HEK293T (cell line): ENCODE measurements around the gene UBE2E2.

Experiments
- CTCF ChIA-PET: fragments of 350-600 bp; formaldehyde crosslinking; extraction: SDS; loops from one replicate; lab custom pipeline; 2021; ENCODE audit warnings: antibody characterized with exemption, inconsistent platforms; lab: Yijun Ruan, JAX
- POLR2A ChIA-PET: fragments of 350-600 bp; formaldehyde crosslinking; extraction: SDS; loops from one replicate; lab custom pipeline; 2020; ENCODE audit warnings: antibody characterized with exemption, inconsistent platforms; lab: Yijun Ruan, JAX
- DNase-seq: peaks from one replicate; pipeline ENCODE4 v3.0.0; 2012; ENCODE audit warnings: mixed read lengths; ENCODE audit errors: extremely low spot score
- ARNT ChIP-seq: fragments of 450-650 bp; IDR thresholded peaks from 2 replicates; pipeline ENCODE4 v1.6.1; 2017; ENCODE audit warnings: mild to moderate bottlenecking
- BHLHE40 ChIP-seq: fragments of 450-650 bp; IDR thresholded peaks from 2 replicates; pipeline ENCODE4 v1.6.1; 2016; ENCODE audit warnings: mild to moderate bottlenecking, moderate library complexity, borderline replicate concordance
- CTBP1 ChIP-seq: fragments of 450-650 bp; IDR thresholded peaks from 2 replicates; pipeline ENCODE4 v1.6.1; 2016; ENCODE audit warnings: borderline replicate concordance
- ELF4 ChIP-seq: fragments of 450-650 bp; IDR thresholded peaks from 2 replicates; pipeline ENCODE4 v1.6.1; 2017; ENCODE audit warnings: antibody characterized with exemption
- FOXA1 ChIP-seq: fragments of 450-650 bp; IDR thresholded peaks from 2 replicates; pipeline ENCODE4 v1.6.1; 2016; ENCODE audit warnings: mild to moderate bottlenecking
- FOXK2 ChIP-seq: fragments of 450-650 bp; IDR thresholded peaks from 2 replicates; pipeline ENCODE4 v1.6.1; 2016; ENCODE audit warnings: mild to moderate bottlenecking
- FOXM1 ChIP-seq: fragments of 450-650 bp; IDR thresholded peaks from 2 replicates; pipeline ENCODE4 v1.6.1; 2017; ENCODE audit warnings: mild to moderate bottlenecking, borderline replicate concordance
- HDGF ChIP-seq: fragments of 450-650 bp; IDR thresholded peaks from 2 replicates; pipeline ENCODE4 v1.6.1; 2017; ENCODE audit warnings: antibody characterized with exemption, borderline replicate concordance
- L3MBTL2 ChIP-seq: fragments of 450-650 bp; conservative IDR thresholded peaks from 2 replicates; pipeline ENCODE4 v1.6.1; 2016; ENCODE audit warnings: mild to moderate bottlenecking
- LEF1 ChIP-seq: fragments of 450-650 bp; IDR thresholded peaks from 2 replicates; pipeline ENCODE4 v1.6.1; 2017; ENCODE audit warnings: mild to moderate bottlenecking, borderline replicate concordance
- NFRKB ChIP-seq: fragments of 450-650 bp; IDR thresholded peaks from 2 replicates; pipeline ENCODE4 v1.6.1; 2016; ENCODE audit warnings: mild to moderate bottlenecking, moderate library complexity
- SP1 ChIP-seq: fragments of 450-650 bp; IDR thresholded peaks from 2 replicates; pipeline ENCODE4 v1.6.1; 2017
- SUZ12 ChIP-seq: fragments of 450-650 bp; IDR thresholded peaks from 2 replicates; pipeline ENCODE4 v1.6.1; 2016; ENCODE audit warnings: mild to moderate bottlenecking
- TARDBP ChIP-seq: fragments of 450-650 bp; IDR thresholded peaks from 2 replicates; pipeline ENCODE4 v1.6.1; 2016
- ZNF384 ChIP-seq: fragments of 450-650 bp; IDR thresholded peaks from 2 replicates; pipeline ENCODE4 v1.6.1; 2016
- TF ChIP-seq, protein P1 (sequence below): fragments of 450-650 bp; IDR thresholded peaks from 2 replicates; pipeline ENCODE4 v1.6.1; 2016

The UBE2E2 gene

DNA sequence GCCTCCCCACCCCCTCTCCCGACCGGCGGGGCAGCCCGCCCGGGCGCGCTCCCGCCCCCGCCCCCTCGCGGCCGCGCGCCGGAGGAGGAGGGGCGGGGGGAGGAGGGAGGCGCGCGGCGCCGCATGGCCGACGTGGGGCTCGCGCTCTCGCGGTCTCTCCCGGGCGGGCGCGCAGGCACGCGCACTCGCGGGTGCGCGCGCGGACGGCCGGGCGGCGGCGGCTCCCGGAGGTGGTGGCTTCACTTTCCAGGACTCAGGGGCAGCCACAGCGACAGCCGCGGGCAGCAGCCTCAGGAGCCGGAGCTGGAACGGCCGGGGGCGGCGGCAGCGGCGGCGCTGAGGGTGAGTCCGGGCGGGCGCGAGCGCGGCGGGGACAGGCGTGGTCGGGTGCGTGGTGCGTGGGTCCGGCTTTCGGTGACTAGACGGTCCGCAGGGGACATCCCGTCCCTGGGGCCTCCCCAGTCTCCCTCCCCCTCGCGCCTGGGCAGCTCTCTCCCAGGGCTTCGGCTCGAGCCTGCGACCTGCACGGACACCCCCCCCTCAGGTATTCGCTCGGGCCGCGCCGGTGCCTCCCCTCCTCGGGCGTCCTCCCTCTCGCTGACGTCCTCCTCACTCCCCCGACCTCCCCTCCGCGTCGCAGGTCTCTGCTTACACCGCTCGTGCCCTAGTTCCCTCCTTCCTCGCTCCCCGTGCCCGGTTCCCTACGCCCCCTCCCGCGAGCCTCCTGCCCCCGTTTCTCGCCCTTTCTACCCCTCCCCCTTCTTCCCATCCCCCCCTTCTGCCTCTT lies at the start of gene UBE2E2:
Gene UBE2E2 (plus strand): TSS at position 407 of the 787 bp plus-strand sequence.
- DNase-seq = peak; percentile 89
- POLR2A ChIA-PET = no interaction called here
- TF ChIP-seq FOXA1 = no peak
- no peak for TF ChIP-seq CTBP1
- TF ChIP-seq HDGF = no peak
- no peak for TF ChIP-seq ELF4
- TF ChIP-seq SP1 = no peak
- no peak for TF ChIP-seq BHLHE40
- no peak for TF ChIP-seq FOXK2
- TF ChIP-seq, protein P1, sequence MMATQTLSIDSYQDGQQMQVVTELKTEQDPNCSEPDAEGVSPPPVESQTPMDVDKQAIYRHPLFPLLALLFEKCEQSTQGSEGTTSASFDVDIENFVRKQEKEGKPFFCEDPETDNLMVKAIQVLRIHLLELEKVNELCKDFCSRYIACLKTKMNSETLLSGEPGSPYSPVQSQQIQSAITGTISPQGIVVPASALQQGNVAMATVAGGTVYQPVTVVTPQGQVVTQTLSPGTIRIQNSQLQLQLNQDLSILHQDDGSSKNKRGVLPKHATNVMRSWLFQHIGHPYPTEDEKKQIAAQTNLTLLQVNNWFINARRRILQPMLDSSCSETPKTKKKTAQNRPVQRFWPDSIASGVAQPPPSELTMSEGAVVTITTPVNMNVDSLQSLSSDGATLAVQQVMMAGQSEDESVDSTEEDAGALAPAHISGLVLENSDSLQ = no peak
- TF ChIP-seq SUZ12 = no peak
- no peak for TF ChIP-seq ZNF384
- 0 out of 2 replicates have a peak, but pooled peaks have one; percentile 73 for TF ChIP-seq LEF1
- TF ChIP-seq TARDBP = no peak
- no peak for TF ChIP-seq NFRKB
- TF ChIP-seq L3MBTL2 = peak; percentile 74
- 0 out of 2 replicates have a peak, but pooled peaks have one; percentile 28 for TF ChIP-seq FOXM1
- CTCF ChIA-PET = no interaction called here

DNA sequence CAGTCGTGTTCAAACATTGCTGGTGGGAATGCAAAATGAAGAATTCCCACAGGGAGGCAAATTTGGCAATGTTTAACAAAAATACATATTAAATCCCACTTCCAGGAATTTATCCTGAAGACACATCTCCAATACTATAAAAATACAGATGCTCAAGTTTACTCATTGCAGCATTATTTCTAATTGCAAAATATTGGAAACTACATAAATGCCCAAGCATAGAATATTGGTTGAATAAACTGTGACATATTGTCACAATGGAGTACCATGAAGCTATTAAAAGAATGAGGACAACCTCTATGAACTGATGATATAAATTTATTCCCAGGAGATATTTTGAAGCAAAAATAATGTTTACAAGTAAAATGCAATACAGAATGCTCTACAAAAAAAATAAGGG lies 49.7 kb upstream of the UBE2E2 start:
- POLR2A ChIA-PET = no interaction called here
- TF ChIP-seq, protein P1 = no peak
- no peak for TF ChIP-seq HDGF
- no peak for TF ChIP-seq BHLHE40
- TF ChIP-seq LEF1 = no peak
- TF ChIP-seq CTBP1 = no peak
- TF ChIP-seq ARNT = no peak
- TF ChIP-seq FOXK2 = no peak
- TF ChIP-seq FOXM1 = no peak
- no peak for TF ChIP-seq TARDBP
- no peak for TF ChIP-seq SUZ12
- no peak for TF ChIP-seq FOXA1
- TF ChIP-seq NFRKB = no peak
- no peak for TF ChIP-seq ELF4
- TF ChIP-seq SP1 = no peak
- no peak for TF ChIP-seq ZNF384
- TF ChIP-seq L3MBTL2 = no peak

DNA sequence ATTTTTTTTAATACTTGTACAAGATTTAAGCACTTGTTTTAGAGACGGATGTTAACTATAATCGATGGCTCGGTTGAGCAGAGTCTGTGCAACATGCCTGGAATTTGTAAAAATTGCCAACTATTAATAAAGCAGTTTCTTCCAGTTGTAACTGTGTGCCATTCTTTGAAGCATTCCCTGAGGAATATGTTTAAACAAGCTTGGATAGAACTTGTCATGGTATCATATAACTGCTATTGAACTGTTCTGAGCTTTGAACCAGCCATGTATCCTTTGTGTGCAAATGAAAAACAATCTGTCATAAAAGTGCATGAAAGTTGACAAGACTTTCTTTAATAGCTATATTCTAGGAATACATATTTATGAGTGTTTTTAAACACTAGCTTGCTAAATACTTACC lies 45.8 kb upstream of the UBE2E2 start:
- no peak for DNase-seq
- POLR2A ChIA-PET = no interaction called here
- CTCF ChIA-PET = no interaction called here
- TF ChIP-seq FOXM1 (no peak), L3MBTL2 (no peak), FOXK2 (no peak), SUZ12 (no peak), TARDBP (no peak), ZNF384 (no peak), HDGF (no peak), FOXA1 (no peak), NFRKB (no peak), ELF4 (no peak), ARNT (no peak), CTBP1 (no peak), BHLHE40 (no peak), LEF1 (no peak)
- TF ChIP-seq, protein P1 = no peak

More for the DNA sequence above, 49.7 kb upstream of the UBE2E2 start:
- CTCF ChIA-PET = no interaction called here
- DNase-seq = no peak

- CTCF ChIA-PET = interaction anchor here (0.7 kb wide), 1 partner anchor 170 kb away, joined by 3 read pairs; no protein-coding TSS in a partner anchor
- POLR2A ChIA-PET = no interaction called here
- TF ChIP-seq ARNT = no peak
- TF ChIP-seq NFRKB = no peak
- TF ChIP-seq FOXK2 = no peak
- no peak for TF ChIP-seq SP1
- TF ChIP-seq, protein P1 = no peak
- no peak for TF ChIP-seq SUZ12
- no peak for TF ChIP-seq ZNF384
- no peak for DNase-seq
Observed at GRCh38 chr3:23159929-23160328, 43.2 kb upstream of the UBE2E2 start.

- no peak for DNase-seq
- CTCF ChIA-PET = interaction anchor here (1.1 kb wide), 1 partner anchor 188 kb away, joined by 3 read pairs; no protein-coding TSS in a partner anchor
- TF ChIP-seq ARNT (no peak), SUZ12 (no peak), BHLHE40 (no peak), NFRKB (no peak), TARDBP (no peak), SP1 (no peak), L3MBTL2 (no peak), FOXA1 (no peak), CTBP1 (no peak)
- TF ChIP-seq, protein P1 = no peak
Observed at GRCh38 chr3:23161308-23161707, 41.8 kb upstream of the UBE2E2 start.

More at GRCh38 chr3:23161308-23161707, 41.8 kb upstream of the UBE2E2 start:
- POLR2A ChIA-PET = no interaction called here
